H1 (cell line): ENCODE data around the gene CACNA1D.

Source experiments
- BCL11A ChIP-seq, 2 experiments: IDR thresholded peaks; one replicate each; pipeline ENCODE4 v1.6.1; 2011; ENCODE audit warnings: low read depth in 2 of 2, low read length in 2 of 2, mild to moderate bottlenecking in 2 of 2
- MAFK ChIP-seq: IDR thresholded peaks from 2 replicates; pipeline ENCODE4 v1.6.1; 2012; ENCODE audit warnings: low read depth, mild to moderate bottlenecking, improper control_type of control experiment, low read length
- POLR2A ChIP-seq, 2 experiments: IDR thresholded peaks; 1 replicate in 1 of 2; 2 replicates in 1 of 2; pipeline ENCODE4 v1.6.1; 2011; ENCODE audit warnings: low read depth in 2 of 2, low read length in 2 of 2, mild to moderate bottlenecking in 2 of 2; ENCODE audit errors: control extremely low read depth in 1 of 2
- TF ChIP-seq, protein P1 (sequence below), 3 experiments: IDR thresholded peaks; 1 replicate in 2 of 3; 2 replicates in 1 of 3; pipeline versions ENCODE4 v1.5.1 to v1.6.1; 2011; ENCODE audit warnings: low read length in 3 of 3, mild to moderate bottlenecking in 3 of 3, inconsistent platforms in 2 of 3, low read depth in 1 of 3, moderate library complexity in 1 of 3; ENCODE audit not compliant: insufficient read depth in 1 of 3; ENCODE audit errors: control extremely low read depth in 1 of 3
- TF ChIP-seq, protein P2 (sequence below): IDR thresholded peaks from 2 replicates; pipeline ENCODE4 v1.6.1; 2012; ENCODE audit warnings: inconsistent platforms

DNA sequence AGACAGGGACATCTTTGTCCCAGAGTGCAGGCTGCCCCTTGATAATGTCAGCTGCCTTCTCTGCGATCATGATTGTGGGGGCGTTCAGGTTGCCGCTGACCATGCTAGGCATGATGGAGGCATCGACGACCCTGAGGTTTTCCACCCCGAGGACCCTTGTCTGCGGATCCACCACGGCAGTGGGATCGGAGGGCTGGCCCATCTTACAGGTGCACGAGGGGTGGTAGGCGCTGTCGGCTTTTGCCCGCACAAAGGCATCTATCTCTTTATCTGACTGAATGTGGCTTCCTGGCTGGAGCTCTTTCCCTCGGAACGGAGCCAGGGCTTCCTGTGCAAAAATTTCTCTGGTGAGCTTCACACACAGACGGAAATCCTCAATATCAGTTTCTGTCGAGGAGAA, 323.4 kb downstream of the CACNA1D start:
- TF ChIP-seq, protein P1, sequence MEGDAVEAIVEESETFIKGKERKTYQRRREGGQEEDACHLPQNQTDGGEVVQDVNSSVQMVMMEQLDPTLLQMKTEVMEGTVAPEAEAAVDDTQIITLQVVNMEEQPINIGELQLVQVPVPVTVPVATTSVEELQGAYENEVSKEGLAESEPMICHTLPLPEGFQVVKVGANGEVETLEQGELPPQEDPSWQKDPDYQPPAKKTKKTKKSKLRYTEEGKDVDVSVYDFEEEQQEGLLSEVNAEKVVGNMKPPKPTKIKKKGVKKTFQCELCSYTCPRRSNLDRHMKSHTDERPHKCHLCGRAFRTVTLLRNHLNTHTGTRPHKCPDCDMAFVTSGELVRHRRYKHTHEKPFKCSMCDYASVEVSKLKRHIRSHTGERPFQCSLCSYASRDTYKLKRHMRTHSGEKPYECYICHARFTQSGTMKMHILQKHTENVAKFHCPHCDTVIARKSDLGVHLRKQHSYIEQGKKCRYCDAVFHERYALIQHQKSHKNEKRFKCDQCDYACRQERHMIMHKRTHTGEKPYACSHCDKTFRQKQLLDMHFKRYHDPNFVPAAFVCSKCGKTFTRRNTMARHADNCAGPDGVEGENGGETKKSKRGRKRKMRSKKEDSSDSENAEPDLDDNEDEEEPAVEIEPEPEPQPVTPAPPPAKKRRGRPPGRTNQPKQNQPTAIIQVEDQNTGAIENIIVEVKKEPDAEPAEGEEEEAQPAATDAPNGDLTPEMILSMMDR (IDR thresholded peaks at IDR 0.05; ENCODE audit: control extremely low read depth in 1 of 3, insufficient read depth in 1 of 3, low read depth in 1 of 3, low read length in 3 of 3), result no peak
- TF ChIP-seq BCL11A (IDR thresholded peaks at IDR 0.05; ENCODE audit: low read depth in 2 of 2, low read length in 2 of 2) (no peak), POLR2A (IDR thresholded peaks at IDR 0.05; ENCODE audit: control extremely low read depth in 1 of 2, low read depth in 2 of 2, low read length in 2 of 2) (no peak), MAFK (no peak)
- TF ChIP-seq, protein P2, sequence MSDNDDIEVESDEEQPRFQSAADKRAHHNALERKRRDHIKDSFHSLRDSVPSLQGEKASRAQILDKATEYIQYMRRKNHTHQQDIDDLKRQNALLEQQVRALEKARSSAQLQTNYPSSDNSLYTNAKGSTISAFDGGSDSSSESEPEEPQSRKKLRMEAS, result no peak
